ENCODE data around the gene TMEM240. TPM values are rescaled to one million over a fixed set of nuclear protein-coding genes. Genes with fewer than 3 reads are reported as not detected.
"Not testable (repeated sequence)": the region's sequence is repeated elsewhere in the genome, so short reads cannot be mapped to it uniquely, and the experiment has no call there.

The TMEM240 gene
- total RNA-seq, 2 experiments from 2014 or later = 0.28 TPM; not detected in 1

DNA sequence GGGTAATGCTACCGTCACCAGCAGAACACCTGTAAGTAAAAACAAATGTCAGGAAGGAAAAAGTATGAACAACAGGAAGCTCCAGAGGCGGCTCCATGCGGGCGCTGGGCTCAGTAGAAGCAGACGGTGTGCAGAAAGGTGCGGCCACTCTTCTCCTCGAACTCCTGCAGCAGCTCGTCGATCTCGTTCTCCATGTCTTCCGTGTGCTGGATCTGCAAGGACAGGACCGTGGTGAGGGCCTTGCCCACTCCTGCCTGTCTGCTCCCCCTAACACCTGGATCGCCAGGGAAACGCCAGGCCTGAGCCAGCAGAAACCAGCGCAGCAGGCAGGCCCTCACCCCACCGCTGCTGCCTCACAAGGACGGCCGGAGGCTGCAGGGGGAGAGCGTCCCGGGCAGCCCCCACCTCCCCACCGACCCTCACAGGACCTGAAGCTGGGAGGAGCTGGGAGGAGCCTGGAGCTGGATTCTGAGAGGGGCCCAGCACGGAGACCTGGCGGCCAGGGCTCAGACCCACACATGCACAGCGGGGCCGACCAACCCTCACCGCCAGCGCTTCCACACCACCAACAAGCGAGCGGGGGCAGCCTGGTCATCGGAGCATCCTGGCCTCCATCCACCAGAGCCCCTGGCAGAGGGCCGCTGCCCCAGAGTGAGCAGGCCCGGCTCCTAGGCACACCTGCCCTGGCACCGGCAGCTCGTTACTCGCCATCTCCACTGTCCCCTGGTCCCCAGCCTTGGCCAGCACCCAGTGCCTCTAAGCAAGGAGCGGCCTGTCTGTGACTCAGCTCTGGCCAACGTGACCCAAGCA lies 1.7 kb upstream of the TMEM240 start:
- Mint-ChIP-seq H3K4me1 (no peaks in the 10 kb centered on the region), H3K27ac (no peak overlapping the region), H3K27me3 (no peaks in the 10 kb centered on the region), H3K36me3 (ENCODE audit: low read depth) (peaks cover 2% of the 10 kb centered on the region), H3K4me3 (no peak overlapping the region), H3K9me3 (no peaks in the 10 kb centered on the region)
- DNase-seq = no peak
- POLR2A ChIA-PET = no interaction called here
- CTCF ChIA-PET = no interaction called here

GRCh38 chr1:1540818-1541628 lies 599 bp upstream of the TMEM240 start:
- Mint-ChIP-seq H3K36me3 (ENCODE audit: low read depth) (peaks cover 2% of the 10 kb centered on the region), H3K27me3 (no peaks in the 10 kb centered on the region), H3K4me1 (no peaks in the 10 kb centered on the region), H3K9me3 (no peaks in the 10 kb centered on the region), H3K27ac (no peak overlapping the region), H3K4me3 (no peak overlapping the region)
- ChIA-PET CTCF (no interaction called here), POLR2A (no interaction called here)
- no peak for DNase-seq

GRCh38 chr1:1539310-1540089 lies 924 bp downstream of the TMEM240 start:
- Mint-ChIP-seq H3K4me1 (no peaks in the 10 kb centered on the region), H3K27ac (no peak overlapping the region), H3K4me3 (no peak overlapping the region), H3K36me3 (ENCODE audit: low read depth) (peaks cover 2% of the 10 kb centered on the region), H3K9me3 (no peaks in the 10 kb centered on the region), H3K27me3 (no peaks in the 10 kb centered on the region)
- DNase-seq = no peak
- ChIA-PET POLR2A (interaction anchor here (1.0 kb wide), 1 partner anchor 10 kb away, joined by 3 read pairs; no protein-coding TSS in a partner anchor), CTCF (no interaction called here)

DNA sequence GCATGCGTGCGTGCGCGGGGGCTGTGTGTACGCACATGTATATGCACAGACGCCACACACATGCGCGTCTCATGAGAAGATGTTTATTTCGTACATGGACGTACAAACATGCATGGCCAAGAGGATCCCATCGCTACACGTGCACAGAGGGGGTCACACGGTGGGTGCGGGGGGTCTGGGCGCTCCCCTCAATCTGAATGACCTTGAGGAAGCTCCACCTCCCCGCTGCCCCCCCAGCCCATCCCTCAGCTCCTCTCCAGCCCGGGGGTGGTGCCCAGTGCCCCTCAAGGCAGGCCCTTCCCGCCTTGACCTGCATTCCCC lies 1.5 kb downstream of the TMEM240 start:
- ChIA-PET CTCF (no interaction called here), POLR2A (interaction anchor here (1.0 to 1.2 kb wide), 2 partner anchors 10 to 20 kb away, joined by 3 read pairs; no protein-coding TSS in a partner anchor)
- no peaks in the 10 kb centered on the region for H3K27me3 Mint-ChIP-seq
- no peaks in the 10 kb centered on the region for H3K4me1 Mint-ChIP-seq
- no peaks in the 10 kb centered on the region for H3K9me3 Mint-ChIP-seq
- H3K4me3 Mint-ChIP-seq = no peak overlapping the region
- no peak overlapping the region for H3K27ac Mint-ChIP-seq
- DNase-seq = no peak
- H3K36me3 Mint-ChIP-seq (ENCODE audit: low read depth) = peaks cover 2% of the 10 kb centered on the region

- DNase-seq = no peak
- Mint-ChIP-seq H3K36me3 (ENCODE audit: low read depth) (peaks cover 2% of the 10 kb centered on the region), H3K4me3 (no peak overlapping the region), H3K4me1 (no peaks in the 10 kb centered on the region), H3K27ac (no peak overlapping the region), H3K27me3 (no peaks in the 10 kb centered on the region), H3K9me3 (no peaks in the 10 kb centered on the region)
- CTCF ChIA-PET = no interaction called here
- POLR2A ChIA-PET = interaction anchor here (1.0 to 1.2 kb wide), 2 partner anchors 9 to 21 kb away, joined by 3 read pairs; no protein-coding TSS in a partner anchor
Measured at GRCh38 chr1:1538334-1538733, 2.1 kb downstream of the TMEM240 start.

GRCh38 chr1:1537626-1538250 lies 2.7 kb downstream of the TMEM240 start:
- ChIA-PET CTCF (no interaction called here), POLR2A (interaction anchor here (1.2 kb wide), 1 partner anchor 22 kb away, joined by 3 read pairs; no protein-coding TSS in a partner anchor)
- DNase-seq = no peak
- H3K27ac Mint-ChIP-seq = no peak overlapping the region
- no peaks in the 10 kb centered on the region for H3K9me3 Mint-ChIP-seq
- peaks cover 4% of the 10 kb centered on the region for H3K36me3 Mint-ChIP-seq (ENCODE audit: low read depth)
- H3K27me3 Mint-ChIP-seq = no peaks in the 10 kb centered on the region
- no peak overlapping the region for H3K4me3 Mint-ChIP-seq
- H3K4me1 Mint-ChIP-seq = no peaks in the 10 kb centered on the region

DNA sequence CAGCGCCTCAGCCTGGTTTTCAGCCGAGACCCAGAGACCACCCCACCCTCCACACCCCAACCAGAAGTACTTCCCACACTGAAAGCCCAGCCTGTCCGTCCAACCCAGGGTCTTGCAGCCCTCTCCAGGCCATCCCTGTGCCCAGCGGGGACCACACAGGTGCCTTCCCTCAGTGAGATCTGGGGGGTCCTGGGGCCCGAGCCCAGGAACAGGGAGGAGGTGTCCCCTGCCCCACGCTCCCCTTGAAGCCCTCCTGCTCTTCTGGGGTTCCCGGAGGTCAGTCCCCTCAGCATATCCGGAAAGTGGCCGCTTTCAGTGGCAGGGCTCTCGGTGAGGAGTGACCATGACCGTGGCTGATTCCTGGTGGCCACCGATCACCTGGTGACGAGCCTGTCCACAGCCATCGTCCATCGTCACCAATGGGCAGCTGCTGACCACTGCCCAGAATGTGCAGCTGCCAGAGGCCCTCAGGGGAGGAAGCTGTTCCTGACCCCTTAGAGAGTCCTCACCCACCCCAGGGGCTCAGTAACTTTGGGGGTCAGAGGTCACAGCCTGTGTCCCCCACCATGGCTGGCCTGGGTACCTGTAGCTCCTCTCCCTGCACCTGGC lies 3.4 kb downstream of the TMEM240 start:
- Mint-ChIP-seq H3K4me1 (no peaks in the 10 kb centered on the region), H3K9me3 (peaks cover 2% of the 10 kb centered on the region), H3K27ac (no peak overlapping the region), H3K36me3 (ENCODE audit: low read depth) (peaks cover 6% of the 10 kb centered on the region), H3K4me3 (no peak overlapping the region), H3K27me3 (no peaks in the 10 kb centered on the region)
- ChIA-PET CTCF (no interaction called here), POLR2A (no interaction called here)
- DNase-seq = no peak

DNA sequence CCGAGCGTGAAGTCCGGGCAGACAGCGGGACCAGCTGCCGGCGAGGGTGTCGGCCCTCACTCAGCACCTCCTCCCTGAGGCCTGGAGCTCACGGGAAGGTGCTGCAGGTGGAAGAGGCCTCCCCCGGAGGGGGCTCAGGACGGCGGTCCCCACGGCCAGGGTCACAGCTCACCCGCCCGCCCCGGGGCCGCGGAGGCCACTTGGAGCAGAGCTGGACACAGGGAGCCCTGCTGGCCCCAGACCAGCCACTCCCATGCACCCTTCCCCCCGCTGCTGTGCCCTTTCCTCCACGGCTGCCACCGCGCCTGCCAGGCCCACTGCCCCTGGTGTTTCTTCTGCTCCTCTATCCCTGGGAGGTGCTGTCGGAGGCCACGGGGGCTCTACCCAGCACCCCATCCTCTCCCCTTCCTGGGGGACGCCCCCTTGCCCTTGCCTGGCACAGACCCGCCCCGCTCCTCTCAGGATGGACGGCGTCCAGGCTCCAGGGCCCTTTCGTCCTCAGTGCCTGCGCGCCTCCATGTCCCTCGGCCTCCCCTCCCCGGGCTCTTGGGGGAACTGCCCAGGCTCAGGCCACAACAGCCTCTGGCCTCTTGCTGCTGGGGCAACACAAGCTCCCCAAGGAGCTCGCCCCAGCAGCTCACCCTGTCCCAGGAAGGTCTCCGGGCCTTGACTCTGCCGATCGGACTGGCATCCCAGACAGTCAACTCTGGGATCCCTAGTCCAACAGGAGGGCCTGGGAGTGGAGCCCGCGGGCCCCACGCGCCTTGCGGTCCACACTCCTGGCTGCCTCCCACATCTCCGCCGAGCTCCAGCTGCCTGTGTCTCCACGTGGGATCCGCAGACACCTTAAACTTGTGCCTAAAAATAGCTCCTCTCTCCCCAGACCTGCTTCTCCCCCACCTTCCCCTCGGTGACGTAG lies 4.1 kb downstream of the TMEM240 start:
- Mint-ChIP-seq H3K27me3 (no peaks in the 10 kb centered on the region), H3K36me3 (ENCODE audit: low read depth) (peaks cover 8% of the 10 kb centered on the region), H3K9me3 (peaks cover 5% of the 10 kb centered on the region), H3K4me1 (no peaks in the 10 kb centered on the region), H3K4me3 (no peak overlapping the region), H3K27ac (no peak overlapping the region)
- POLR2A ChIA-PET = no interaction called here
- CTCF ChIA-PET = no interaction called here
- DNase-seq = no peak

DNA sequence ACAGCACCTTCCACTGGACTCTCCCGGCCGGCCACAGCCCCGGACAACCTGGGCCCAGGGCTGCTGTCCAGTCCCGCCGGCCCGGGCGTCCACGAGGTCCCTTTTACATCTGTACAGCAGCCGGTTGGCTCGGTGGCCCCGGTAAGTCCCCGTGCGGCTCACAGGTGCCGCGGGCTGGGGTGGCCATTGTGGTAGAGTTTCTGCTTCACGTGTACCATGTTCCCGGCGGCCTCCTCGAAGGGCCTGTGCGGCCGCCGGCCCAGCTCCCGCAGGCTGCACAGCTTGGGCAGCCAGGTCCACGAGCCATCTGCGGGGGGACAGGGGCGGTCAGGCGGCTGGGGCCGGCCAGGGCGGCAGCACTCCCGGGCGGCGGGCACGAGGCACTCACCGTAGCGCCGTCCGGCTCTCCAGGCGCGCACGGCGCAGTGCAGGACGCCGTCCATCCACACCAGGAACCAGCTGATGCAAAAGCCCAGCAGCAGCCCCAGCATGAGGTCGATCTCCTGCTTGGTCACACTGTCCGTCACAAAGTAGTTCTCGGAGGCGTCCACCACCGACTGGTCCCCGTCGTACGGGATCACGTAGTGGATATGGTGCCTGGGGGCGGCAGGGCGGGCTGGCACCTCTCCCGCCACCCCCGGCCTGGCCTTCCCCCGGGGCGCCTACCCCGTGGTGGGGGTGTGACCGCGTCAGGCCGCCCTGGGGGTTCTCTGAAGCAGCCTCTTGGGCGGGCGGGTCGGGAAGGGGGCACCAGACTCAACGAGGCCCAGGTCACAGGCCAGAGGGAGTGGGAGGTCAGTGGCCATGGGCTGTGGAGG lies 5.0 kb downstream of the TMEM240 start:
- H3K36me3 Mint-ChIP-seq (ENCODE audit: low read depth) = peaks cover 12% of the 10 kb centered on the region
- POLR2A ChIA-PET = no interaction called here
- H3K4me3 Mint-ChIP-seq = no peak overlapping the region

GRCh38 chr1:1534401-1535154 lies 5.8 kb downstream of the TMEM240 start:
- H3K27ac Mint-ChIP-seq = no peak overlapping the region

More for the DNA sequence above, 5.0 kb downstream of the TMEM240 start:
- no peaks in the 10 kb centered on the region for H3K4me1 Mint-ChIP-seq
- no peaks in the 10 kb centered on the region for H3K27me3 Mint-ChIP-seq
- no peak overlapping the region for H3K27ac Mint-ChIP-seq
- no peak for DNase-seq
- CTCF ChIA-PET = no interaction called here
- peaks cover 5% of the 10 kb centered on the region for H3K9me3 Mint-ChIP-seq

GRCh38 chr1:1533894-1534291 lies 6.5 kb downstream of the TMEM240 start:
- H3K9me3 Mint-ChIP-seq, H3K27ac Mint-ChIP-seq, H3K27me3 Mint-ChIP-seq, H3K4me3 Mint-ChIP-seq, DNase-seq, H3K4me1 Mint-ChIP-seq, POLR2A ChIA-PET, CTCF ChIA-PET: not testable (repeated sequence)
- peaks cover 23% of the 10 kb centered on the region for H3K36me3 Mint-ChIP-seq (ENCODE audit: low read depth)

More at GRCh38 chr1:1534401-1535154, 5.8 kb downstream of the TMEM240 start:
- POLR2A ChIA-PET = no interaction called here
- Mint-ChIP-seq H3K9me3 (peaks cover 7% of the 10 kb centered on the region), H3K4me3 (no peak overlapping the region), H3K27me3 (no peaks in the 10 kb centered on the region), H3K36me3 (ENCODE audit: low read depth) (peaks cover 20% of the 10 kb centered on the region), H3K4me1 (no peaks in the 10 kb centered on the region)
- no peak for DNase-seq
- CTCF ChIA-PET = no interaction called here

All from activated CD4-positive, alpha-beta memory T cell treated with anti-CD3 and anti-CD28 coated beads, Interleukin-2, amount 10 ng/mL, durations not matched to agents 7 days and 5 days (primary cell).